Measurements from ENCODE around the gene KLF6.

The KLF6 gene

DNA sequence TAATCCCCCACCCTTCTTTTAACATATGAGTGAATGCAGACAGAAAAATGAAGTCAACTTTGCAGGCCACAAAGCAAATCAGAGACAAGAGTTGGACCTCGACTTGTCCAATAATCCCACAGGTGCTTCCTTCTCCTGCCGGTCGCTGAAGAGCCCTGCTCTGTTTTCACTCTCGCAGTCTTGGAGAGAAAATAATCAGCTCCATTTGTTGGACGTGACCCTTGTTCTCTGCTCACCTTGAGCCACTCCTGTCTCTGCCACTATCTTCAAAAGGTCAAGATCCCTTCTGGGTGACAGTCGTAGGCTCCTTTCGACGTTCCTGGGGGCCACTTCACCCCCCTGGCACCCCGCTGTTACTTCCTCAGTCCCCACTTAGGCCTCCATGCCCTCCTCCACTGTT, 2.8 kb upstream of the KLF6 start:
- DNase-seq (ENCODE audit: low read depth in 4 of 4, low spot score in 1 of 4): no peak

GRCh38 chr10:3787016-3787400, 2.0 kb upstream of the KLF6 start:
- DNase-seq (ENCODE audit: low read depth in 4 of 4, low spot score in 1 of 4): no peak

DNA sequence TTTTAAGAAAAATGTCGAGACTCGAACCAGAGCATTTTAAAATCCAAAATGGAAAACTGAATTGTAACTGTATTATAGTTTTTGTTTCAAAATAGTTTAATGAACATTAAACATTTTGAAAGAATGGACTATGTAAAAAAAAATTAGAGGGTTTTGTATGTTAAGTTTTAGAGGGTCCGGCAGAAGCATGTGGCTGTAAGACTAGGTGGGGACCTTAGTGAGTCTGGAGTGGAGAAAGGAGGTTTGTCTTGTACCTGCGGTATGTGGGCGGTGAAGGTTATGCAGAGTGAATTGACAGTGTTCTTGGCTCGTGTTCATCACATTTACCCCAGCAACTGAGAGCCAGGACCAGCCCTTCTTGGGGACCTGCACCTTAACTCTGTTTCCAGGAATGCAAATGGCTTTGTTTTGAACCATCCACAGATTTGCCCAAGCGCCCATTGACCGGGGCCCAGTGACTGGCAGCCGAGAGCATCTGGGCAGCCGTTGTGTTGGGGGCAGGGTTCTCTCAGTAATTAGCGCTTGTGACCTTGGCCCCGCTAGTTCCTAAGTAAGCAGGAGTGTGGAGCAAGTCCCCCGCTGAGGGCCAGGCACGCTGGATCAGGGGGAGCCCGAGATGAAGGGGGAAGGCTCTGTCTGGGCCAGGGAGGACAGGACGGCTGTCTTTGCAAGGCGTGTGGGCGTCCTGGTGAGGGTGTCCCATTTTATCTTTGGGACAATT, 1.4 kb upstream of the KLF6 start:
- no peak for DNase-seq (ENCODE audit: low read depth in 4 of 4, low spot score in 1 of 4)

- DNase-seq (ENCODE audit: low read depth in 4 of 4, low spot score in 1 of 4): no peak
These were observed 852 bp upstream of the KLF6 start for GRCh38 chr10:3785851-3786271.

- peak; percentile 95 to 99 (median 96) for DNase-seq (ENCODE audit: low read depth in 4 of 4, low spot score in 1 of 4)
These were observed 342 bp upstream of the KLF6 start for GRCh38 chr10:3785251-3785850.

DNA sequence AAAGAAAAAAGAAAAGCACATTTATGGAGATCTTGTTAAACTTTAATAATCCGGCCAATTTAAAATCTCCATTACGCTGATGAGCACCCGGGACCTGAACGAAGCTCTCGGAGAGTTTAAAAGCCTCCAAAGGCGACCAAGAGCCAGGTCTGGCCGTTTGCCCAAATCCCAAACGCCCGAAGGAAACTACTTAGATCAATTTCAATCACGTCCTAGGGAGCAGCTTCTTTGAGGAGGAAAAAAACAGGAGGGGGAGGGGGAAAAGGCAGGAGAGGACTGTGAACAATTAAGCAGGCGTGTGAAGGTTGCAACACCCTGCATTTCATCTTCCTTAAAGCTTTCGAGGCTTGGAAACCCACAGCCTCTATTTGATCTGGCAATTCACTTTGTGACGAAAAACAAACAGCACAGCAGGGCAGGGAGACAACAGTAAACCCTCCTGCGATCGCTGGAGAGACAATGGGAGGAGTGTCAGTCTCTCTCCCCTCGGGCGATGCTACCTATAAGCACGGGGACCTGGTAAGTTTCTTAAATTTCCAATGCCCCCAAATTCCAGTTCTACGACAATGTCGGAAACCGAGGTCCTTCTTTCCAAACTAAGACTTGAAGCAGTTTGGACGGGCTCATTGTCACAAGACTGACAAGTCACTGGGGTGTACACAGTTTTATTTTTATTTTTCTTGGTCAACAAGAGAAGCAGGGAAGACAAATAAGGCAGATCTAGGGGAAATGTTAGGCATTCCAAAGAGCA, 1.2 kb downstream of the KLF6 start:
- DNase-seq (ENCODE audit: low read depth in 4 of 4, low spot score in 1 of 4): no peak

- DNase-seq (ENCODE audit: low read depth in 4 of 4, low spot score in 1 of 4): no peak
These were observed 1.7 kb downstream of the KLF6 start for GRCh38 chr10:3783316-3783681.

DNA sequence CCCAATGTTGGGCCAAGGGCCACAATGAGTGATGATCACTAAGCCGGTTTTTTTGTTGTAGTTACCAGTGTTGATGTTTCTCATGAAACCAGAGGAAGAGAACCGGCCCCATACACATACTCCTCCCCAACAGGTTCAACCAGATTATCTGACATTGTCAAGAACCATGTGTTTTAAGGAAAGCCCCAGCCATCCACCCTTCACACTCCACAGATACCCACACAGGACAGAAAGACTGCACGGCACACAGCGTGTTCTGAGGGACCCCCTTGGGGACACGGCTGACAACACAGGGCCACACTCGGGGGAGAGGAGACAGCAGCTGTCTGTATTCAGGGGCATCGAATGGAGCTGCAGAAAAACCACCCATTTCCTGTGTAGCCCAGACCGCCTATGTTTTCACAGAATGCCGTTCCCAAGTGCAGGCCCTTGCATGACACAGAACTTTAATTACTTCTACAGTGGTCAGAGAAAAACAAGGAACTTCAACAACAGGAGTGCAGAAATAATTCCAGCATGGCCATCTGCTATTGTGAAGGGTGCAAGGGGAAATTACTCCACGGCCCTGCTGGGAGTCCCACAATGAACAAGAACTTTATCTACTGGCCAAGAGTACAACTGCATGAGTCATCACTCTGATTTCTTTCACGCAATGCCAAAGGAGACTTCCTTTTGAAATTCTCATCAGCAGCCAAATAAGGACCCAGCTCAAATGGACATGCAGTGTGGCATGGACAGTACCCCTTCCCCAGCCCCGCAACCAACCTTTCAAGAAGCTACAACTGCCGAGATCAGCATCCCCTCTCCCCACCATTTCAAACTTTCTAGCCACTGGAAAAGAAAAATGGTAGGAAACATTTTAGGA, 2.3 kb downstream of the KLF6 start:
- no peak for DNase-seq (ENCODE audit: low read depth in 4 of 4, low spot score in 1 of 4)

DNA sequence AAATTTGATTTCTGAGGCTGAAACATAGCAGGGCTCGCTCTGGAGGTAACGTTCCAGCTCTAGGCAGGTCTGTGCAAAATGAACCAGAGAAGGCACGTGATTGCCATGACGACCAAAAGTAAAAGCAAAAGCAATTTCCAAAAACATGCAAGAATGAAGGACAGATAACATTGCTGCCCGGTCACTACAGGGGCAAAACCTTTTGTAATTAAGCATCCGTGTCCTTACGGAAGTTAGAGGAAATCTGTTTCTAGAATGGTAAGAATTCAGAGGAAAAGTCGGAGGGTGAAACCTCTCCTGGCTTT, 2.9 kb downstream of the KLF6 start:
- no peak for DNase-seq (ENCODE audit: low read depth in 4 of 4, low spot score in 1 of 4)

- no peak for DNase-seq (ENCODE audit: low read depth in 4 of 4, low spot score in 1 of 4)
These were observed 3.4 kb downstream of the KLF6 start for GRCh38 chr10:3781468-3782145.

- DNase-seq (ENCODE audit: low read depth in 4 of 4, low spot score in 1 of 4): no peak
These were observed 4.1 kb downstream of the KLF6 start for GRCh38 chr10:3780771-3781467.

DNA sequence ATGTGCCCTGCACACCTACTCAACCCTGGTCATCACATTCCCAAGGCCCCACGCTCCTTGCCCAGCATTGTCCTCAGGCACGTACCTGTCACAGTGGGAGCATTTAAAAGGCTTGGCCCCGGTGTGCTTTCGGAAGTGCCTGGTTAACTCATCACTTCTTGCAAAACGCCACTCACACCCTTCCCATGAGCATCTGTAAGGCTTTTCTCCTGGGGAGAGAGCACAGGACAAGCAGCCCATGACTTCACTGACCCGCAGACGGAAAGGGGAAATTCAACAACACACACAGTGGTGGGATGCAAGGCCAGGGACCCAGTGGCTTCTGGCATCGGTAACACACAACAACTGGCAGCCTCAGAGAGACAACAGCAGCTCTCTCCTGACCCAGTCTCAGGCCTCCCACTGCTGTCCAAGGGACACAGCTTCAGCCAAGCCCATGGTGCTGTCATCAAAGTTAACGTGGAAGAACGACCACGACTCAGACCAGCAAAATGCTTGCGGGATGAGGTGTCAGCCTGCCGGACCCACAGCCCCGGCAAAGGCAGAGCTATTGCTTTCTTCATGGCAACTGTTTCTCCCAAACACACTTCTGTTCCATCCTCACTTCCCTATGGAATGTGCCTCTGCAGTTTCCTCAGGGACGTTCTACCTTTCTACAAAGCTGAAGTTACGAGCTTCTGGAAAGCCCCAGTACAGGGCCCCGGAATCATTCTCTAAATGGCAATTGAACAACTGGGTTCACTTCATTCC, 4.8 kb downstream of the KLF6 start:
- DNase-seq (ENCODE audit: low read depth in 4 of 4, low spot score in 1 of 4): no peak

- no peak for DNase-seq (ENCODE audit: low read depth in 4 of 4, low spot score in 1 of 4)
These were observed 5.8 kb downstream of the KLF6 start for GRCh38 chr10:3779158-3779741.

DNA sequence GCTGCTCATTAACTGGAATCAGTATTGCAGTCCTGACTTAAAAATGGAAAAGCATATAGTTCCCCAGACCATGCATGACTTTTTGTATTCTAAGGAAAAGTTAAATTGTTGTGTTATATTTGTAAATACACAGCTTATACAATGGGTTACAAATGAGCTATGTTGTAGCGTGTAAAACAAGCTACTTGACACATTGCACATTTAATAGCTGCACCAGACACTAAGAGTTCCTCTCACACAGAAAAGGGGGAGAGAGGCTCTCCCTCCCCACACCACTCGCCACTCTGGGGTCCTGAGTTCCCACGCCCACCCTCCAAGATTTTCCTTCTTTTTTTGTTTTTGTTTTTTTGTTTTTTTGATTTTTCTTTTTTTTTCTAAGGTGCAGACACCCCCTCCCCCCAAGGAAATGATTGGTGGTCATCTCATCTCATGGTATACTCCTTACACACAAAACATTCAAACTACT, 6.3 kb downstream of the KLF6 start:
- no peak for DNase-seq (ENCODE audit: low read depth in 4 of 4, low spot score in 1 of 4)

DNA sequence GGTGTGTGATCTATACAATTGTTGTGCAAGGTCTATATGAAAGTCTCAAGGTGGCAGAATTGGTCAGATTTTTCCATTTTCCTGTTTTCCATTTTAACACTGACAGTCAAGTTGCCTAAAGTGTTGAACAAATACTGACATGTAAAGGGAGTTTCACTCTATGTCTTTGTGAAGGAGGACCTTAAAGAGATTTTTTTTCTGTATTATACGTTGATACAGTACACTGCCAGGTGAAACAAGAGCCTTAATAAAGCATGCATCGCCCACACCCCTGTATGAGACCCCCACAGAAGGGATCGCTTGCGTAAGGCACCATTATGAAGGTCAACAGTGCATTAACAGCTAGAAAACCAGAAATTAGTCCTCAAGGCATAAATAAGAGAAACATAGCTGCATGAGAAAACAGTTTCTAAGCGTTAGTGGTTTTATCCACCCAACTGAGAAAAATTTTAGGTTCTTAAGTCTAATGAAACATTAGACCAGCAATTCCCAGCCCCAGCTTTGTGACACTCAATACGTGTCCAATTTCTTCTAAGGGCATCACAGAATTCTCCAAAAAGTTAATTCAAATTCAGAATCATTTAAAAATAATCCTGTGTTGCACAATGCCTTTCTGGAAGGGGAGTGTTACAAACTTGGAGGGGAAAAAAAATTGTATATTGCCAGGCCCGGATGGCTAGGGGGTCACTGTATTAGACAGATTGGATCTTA, 6.9 kb downstream of the KLF6 start:
- DNase-seq (ENCODE audit: low read depth in 4 of 4, low spot score in 1 of 4): no peak

DNA sequence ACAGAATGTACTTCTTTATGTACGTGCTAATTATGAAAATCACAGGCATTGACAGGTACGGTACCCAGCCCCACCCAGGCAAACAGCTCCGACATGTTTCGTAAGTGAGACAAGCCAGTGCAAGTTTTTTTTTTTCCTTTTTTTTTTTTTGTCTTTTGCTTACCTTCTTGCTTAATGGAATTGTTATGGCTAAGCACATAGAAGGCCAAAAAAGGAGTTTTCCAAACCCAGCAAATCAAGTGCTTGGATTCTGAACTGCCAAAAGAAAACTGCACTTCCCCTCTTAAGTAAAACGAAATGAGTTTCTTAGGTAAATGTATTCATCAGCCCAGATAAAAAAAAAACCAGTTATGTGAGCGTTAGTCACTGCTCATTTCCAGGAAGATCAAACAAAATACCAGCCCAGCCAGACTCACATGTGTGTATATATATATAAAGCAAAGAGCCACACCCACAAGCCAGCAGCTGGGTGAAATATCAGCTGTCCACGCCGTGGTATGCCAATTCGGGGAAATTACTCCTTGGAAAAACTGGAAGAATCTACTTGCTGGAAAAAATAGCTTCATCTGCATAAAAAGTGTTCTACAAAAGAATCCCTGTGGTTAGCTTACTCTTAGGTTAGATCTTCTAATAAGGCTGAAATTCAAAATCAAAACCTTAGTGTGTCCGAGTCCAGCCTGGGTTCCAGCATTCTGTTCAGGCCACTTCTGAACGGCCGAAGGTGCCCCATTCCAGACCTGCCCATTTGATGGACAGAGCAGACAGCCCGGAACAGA, 8.0 kb downstream of the KLF6 start:
- no peak for DNase-seq (ENCODE audit: low read depth in 4 of 4, low spot score in 1 of 4)

DNA sequence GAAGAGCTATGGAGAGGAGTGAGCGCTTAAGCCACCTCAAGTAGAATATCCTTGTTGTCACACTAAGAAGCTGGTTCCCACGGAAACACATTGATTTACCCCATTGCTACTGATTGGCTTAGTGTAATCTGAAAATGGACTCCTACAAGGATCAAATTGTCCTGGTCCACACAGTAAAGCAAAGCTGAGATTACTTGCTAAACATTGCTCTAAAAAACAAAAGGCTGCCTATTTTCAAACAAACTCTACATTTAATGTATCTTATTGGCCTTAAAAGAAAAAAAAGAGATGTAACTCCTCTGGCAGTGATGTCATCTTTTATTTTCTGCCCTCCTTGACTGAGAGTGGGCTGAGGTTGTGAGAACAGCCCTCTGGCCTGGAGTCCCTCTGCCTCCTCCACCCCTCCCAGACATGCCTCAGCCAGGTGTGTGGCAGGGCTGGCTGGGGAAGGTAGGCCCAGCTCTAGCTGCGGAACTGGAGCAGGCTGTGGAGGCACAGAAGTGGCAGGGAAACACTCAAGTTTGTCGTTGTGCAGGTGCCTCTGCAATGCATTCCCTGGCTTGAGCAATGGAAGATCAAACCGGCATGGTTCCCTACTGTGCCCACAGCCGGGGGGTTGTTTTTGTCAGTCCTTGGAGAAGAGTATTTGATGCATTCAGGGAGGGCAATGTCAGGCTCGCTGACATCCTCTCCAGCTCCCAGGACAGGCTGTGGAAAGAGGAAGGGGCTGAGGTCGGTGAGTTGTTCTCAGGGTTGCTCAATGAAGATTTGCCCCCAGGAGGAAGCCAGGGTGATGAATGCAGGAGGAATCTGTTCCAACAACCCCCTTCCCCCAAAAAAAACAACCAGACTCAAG, 9.1 kb downstream of the KLF6 start:
- no peak for DNase-seq (ENCODE audit: low read depth in 4 of 4, low spot score in 1 of 4)
